ENCODE results near the gene SLC16A8. TPM values are rescaled to one million over a fixed set of nuclear protein-coding genes. Genes with fewer than 3 reads are reported as not detected.

SLC16A8 gene
- total RNA-seq, 1 experiment from 2014 or later: not detected

DNA sequence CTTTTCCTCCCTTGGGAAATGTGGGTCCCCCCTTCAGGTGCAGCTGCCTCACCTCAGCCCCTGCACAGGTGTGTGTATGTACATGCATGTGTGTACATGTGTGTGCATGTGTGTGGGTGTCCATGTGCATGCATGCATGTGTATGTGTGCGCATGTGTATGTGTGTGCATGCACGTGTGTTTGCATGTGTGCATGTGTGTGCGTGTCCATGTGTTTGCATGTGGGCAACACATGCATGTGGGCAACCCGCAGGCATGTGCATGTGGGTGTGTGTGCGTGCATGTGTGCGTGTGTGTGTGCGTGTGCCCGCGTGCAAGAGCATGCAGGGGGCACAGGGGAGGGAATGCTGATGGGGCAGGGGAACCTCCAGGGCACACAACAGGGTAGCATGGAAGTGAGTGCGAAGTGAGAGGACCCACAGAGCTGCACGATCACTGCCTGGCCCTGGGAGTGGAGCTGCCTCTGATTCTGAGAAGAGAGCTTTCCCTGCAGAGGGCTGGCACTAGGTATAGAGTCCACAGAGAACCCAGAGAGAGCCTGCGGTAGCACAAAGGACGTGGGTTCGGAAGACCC, 41.1 kb upstream of the SLC16A8 start:
- no peaks in the 10 kb centered on the region for H3K9me2 ChIP-seq (ENCODE audit: insufficient read depth)
- H3K79me2 ChIP-seq (ENCODE audit: insufficient read depth, low read length): no peaks in the 10 kb centered on the region
- RAD21 ChIA-PET (ENCODE audit: low non-redundant PET in 1 of 2, low total read pairs in 2 of 2, uncharacterized antibody in 2 of 2, unreplicated experiment in 2 of 2): no interaction called here
- no peaks in the 10 kb centered on the region for H4K20me1 ChIP-seq (ENCODE audit: insufficient read depth)
- no peak overlapping the region for H3K4me3 ChIP-seq (replicated peaks in 1 of 2; ENCODE audit: low read depth in 1 of 2, low read length in 2 of 2)
- BruUV-seq (replicated peaks): no TSS peak
- POLR2A ChIA-PET: no interaction called here
- no peaks in the 10 kb centered on the region for H3K36me3 ChIP-seq (ENCODE audit: control insufficient read depth in 1 of 2, insufficient read depth in 2 of 2, low read length in 2 of 2)
- no peak for DNase-seq (ENCODE audit: low read depth, low spot score)
- no peak for ATAC-seq
- peaks cover 11 to 15% of the 10 kb centered on the region in 2 experiments for H3K4me1 ChIP-seq (ENCODE audit: control insufficient read depth in 1 of 2, insufficient read depth in 2 of 2, low read length in 2 of 2)
- H3K9ac ChIP-seq (ENCODE audit: low read length): no peak overlapping the region
- no peak for TF ChIP-seq JUND (IDR thresholded peaks at IDR 0.05)
- no peak for TF ChIP-seq CBX3 (IDR thresholded peaks at IDR 0.05; ENCODE audit: low read depth)
- TF ChIP-seq CEBPB (IDR thresholded peaks at IDR 0.05; ENCODE audit: low read depth): no peak
- TF ChIP-seq, protein P1, sequence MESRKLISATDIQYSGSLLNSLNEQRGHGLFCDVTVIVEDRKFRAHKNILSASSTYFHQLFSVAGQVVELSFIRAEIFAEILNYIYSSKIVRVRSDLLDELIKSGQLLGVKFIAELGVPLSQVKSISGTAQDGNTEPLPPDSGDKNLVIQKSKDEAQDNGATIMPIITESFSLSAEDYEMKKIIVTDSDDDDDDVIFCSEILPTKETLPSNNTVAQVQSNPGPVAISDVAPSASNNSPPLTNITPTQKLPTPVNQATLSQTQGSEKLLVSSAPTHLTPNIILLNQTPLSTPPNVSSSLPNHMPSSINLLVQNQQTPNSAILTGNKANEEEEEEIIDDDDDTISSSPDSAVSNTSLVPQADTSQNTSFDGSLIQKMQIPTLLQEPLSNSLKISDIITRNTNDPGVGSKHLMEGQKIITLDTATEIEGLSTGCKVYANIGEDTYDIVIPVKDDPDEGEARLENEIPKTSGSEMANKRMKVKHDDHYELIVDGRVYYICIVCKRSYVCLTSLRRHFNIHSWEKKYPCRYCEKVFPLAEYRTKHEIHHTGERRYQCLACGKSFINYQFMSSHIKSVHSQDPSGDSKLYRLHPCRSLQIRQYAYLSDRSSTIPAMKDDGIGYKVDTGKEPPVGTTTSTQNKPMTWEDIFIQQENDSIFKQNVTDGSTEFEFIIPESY (IDR thresholded peaks at IDR 0.05; ENCODE audit: extremely low read depth, insufficient replicate concordance, low read length): no peak
- no peak for TF ChIP-seq ZNF274 (IDR thresholded peaks at IDR 0.05; ENCODE audit: low read depth, low read length)
- no peak for TF ChIP-seq EZH2 (IDR thresholded peaks at IDR 0.05)
- TF ChIP-seq SIN3A (IDR thresholded peaks at IDR 0.05; ENCODE audit: low read depth): no peak
- no peak for TF ChIP-seq ZFX (IDR thresholded peaks at IDR 0.05)
- TF ChIP-seq ELF1 (IDR thresholded peaks at IDR 0.05; ENCODE audit: borderline replicate concordance, low read depth): no peak
- TF ChIP-seq TCF7L2 (IDR thresholded peaks at IDR 0.05; ENCODE audit: borderline replicate concordance, extremely low read depth, insufficient read depth, insufficient read length): no peak
- no peak for TF ChIP-seq RAD21 (IDR thresholded peaks at IDR 0.05; ENCODE audit: low read depth)
- TF ChIP-seq, protein P2, sequence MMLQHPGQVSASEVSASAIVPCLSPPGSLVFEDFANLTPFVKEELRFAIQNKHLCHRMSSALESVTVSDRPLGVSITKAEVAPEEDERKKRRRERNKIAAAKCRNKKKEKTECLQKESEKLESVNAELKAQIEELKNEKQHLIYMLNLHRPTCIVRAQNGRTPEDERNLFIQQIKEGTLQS (IDR thresholded peaks at IDR 0.05): no peak
- TF ChIP-seq EZH2phosphoT487 (IDR thresholded peaks at IDR 0.05; ENCODE audit: borderline replicate concordance): no peak
- TF ChIP-seq, protein P3, sequence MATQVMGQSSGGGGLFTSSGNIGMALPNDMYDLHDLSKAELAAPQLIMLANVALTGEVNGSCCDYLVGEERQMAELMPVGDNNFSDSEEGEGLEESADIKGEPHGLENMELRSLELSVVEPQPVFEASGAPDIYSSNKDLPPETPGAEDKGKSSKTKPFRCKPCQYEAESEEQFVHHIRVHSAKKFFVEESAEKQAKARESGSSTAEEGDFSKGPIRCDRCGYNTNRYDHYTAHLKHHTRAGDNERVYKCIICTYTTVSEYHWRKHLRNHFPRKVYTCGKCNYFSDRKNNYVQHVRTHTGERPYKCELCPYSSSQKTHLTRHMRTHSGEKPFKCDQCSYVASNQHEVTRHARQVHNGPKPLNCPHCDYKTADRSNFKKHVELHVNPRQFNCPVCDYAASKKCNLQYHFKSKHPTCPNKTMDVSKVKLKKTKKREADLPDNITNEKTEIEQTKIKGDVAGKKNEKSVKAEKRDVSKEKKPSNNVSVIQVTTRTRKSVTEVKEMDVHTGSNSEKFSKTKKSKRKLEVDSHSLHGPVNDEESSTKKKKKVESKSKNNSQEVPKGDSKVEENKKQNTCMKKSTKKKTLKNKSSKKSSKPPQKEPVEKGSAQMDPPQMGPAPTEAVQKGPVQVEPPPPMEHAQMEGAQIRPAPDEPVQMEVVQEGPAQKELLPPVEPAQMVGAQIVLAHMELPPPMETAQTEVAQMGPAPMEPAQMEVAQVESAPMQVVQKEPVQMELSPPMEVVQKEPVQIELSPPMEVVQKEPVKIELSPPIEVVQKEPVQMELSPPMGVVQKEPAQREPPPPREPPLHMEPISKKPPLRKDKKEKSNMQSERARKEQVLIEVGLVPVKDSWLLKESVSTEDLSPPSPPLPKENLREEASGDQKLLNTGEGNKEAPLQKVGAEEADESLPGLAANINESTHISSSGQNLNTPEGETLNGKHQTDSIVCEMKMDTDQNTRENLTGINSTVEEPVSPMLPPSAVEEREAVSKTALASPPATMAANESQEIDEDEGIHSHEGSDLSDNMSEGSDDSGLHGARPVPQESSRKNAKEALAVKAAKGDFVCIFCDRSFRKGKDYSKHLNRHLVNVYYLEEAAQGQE (IDR thresholded peaks at IDR 0.05; ENCODE audit: low read depth): no peak
- TF ChIP-seq POLR2A (IDR thresholded peaks at IDR 0.05; ENCODE audit: borderline replicate concordance, extremely low read depth, insufficient read depth, insufficient read length): no peak
- CTCF ChIA-PET: no interaction called here
- H3K27ac ChIP-seq (ENCODE audit: low read depth, low read length): no peak overlapping the region
- no peaks in the 10 kb centered on the region for H3K27me3 ChIP-seq (ENCODE audit: insufficient read depth, low read length)
- H2AFZ ChIP-seq (ENCODE audit: low read depth, low read length, poor library complexity, severe bottlenecking): no peak overlapping the region
- intact Hi-C loops (cut with micrococcal nuclease): no loop called here
- no peak overlapping the region for H3K4me2 ChIP-seq (ENCODE audit: low read length)
- no peaks in the 10 kb centered on the region for H3K9me3 ChIP-seq (ENCODE audit: control insufficient read depth in 1 of 2, insufficient read depth in 1 of 2, low read depth in 1 of 2, low read length in 2 of 2)

Measured in HCT116 (cell line).